Anterior cingulate cortex (tissue), 58 donors: ENCODE data around the gene PTCH2.
"Not testable (repeated sequence)": the region's sequence is repeated elsewhere in the genome, so short reads cannot be mapped to it uniquely, and the experiment has no call there.

Experiments used
- DNase-seq, 58 donors: peaks; one replicate each; lab custom pipeline; 2025; lab: John Stamatoyannopoulos, UW

The PTCH2 gene

DNA sequence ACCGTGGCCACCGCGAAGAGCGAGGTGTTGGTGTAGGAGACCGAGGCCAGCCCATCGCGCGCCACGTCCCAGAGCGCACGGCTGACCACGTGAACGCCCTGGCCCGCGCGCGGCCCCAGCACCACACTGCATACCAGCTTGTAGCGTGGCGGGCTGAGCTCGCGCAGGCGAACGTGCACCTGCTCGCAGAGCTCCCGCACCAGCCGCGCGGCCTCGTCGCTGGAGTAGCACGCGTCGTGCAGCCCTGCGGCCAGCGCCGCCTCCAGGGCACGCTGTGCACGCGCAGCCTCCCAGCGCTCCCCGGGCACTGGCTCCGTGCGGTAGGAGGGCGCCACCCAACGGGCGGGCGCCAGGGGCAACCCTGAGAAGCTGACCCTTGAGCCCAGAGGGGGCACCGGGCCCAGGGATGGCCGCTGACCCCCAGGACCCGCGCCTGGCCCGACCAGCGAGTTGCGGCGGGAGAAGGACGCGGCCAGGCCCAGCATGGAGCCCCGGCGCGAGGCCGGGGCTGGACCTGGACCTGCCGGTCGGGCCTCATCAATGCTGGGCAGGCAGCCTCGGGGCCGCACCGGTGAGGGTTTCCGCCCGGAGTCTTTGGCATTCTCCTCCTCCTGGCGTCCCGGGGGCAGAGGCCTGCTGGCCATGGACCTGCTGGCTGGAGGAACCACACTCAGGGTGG, 36.9 kb downstream of the PTCH2 start:
- DNase-seq: no peak

DNA sequence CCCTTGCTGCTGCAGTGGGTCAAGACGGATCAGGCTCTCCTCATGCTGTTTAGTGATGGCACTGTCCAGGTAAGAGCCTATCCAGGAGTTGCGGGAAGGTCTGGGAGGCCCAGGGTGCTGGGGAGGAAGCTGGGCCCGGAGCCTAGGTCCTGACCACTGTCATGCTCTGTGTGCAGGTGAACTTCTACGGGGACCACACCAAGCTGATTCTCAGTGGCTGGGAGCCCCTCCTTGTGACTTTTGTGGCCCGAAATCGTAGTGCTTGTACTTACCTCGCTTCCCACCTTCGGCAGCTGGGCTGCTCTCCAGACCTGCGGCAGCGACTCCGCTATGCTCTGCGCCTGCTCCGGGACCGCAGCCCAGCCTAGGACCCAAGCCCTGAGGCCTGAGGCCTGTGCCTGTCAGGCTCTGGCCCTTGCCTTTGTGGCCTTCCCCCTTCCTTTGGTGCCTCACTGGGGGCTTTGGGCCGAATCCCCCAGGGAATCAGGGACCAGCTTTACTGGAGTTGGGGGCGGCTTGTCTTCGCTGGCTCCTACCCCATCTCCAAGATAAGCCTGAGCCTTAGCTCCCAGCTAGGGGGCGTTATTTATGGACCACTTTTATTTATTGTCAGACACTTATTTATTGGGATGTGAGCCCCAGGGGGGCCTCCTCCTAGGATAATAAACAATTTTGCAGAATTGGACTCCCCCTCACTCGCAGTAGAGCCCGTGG, 37.6 kb downstream of the PTCH2 start:
- no peak for DNase-seq

DNA sequence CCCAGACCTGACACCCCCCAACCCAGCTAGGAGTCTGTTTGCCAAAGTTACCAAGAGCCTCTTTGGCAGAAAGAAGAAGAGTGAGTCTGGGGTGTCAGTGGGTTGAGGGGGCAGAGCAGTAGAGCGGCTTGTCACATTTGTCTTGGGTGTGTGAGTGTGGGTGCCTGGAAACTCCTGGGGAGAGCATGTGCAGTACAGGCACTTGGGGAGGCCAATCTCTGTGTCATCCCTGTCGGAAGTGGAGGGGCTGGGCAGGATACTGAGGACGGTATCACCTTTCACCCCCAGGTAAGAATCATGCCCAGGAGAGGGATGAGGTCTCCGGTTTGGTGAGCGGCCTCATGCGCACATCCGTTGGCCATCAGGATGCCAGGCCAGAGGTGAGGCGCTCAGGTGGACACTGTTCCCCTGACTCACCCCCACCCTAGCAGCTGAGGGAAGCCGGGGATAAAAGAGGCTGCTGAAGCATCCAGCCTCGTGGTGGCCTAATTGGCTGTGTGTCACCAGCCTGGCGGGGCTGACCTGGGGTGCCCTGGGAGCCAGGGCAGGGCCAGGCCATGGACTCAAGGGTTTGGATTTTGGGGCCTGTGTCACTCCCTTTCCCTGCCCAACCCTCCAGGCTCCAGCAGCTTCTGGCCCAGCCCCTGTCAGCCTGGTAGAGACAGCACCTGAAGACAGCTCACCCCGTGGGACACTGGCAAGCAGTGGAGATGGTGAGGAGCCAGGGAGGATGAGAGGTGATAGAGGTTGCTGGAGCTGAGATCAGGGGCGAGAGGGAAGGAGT, 39.5 kb downstream of the PTCH2 start:
- DNase-seq: no peak

DNA sequence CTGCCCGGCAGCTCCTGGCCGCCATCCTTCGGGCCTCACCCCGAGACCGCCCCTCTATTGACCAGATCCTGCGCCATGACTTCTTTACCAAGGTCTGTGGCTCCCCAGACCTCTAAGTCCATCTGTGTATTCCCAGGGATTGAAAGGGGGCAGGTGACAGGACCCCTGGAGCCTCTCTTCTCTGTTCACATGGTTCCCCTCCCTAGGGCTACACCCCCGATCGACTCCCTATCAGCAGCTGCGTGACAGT, 40.1 kb downstream of the PTCH2 start:
- DNase-seq: no peak

DNA sequence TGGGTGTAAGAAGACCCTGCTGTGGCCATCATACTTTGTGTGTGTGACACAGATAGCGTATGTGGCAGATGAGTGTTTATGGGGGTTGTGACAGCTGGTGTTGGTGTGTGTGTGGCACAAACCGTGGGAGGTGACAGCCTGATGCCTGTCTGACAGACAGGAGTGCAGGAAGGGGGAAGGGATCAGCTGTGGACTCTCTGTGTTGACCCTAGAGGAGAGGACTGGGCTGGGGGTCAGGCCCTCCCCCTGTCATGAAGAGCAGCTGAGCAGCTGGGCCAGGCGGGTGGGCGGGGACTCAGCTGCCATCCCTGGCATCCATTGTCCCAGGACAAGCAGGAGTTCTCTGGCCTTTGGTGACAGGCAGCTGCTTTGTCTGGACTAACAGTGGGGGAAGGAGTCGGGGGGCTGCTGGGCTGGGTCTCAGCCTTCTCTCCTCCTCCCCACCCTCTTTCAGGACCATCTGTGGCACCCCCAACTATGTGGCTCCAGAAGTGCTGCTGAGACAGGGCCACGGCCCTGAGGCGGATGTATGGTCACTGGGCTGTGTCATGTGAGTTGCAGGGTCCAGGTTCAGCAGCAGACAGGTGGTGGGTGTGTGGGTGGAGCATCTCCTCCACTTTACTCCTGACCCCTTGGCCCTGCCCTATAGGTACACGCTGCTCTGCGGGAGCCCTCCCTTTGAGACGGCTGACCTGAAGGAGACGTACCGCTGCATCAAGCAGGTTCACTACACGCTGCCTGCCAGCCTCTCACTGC, 40.6 kb downstream of the PTCH2 start:
- DNase-seq: peak in 23 of 58 donors; percentile 17 to 75 (median 51)

DNA sequence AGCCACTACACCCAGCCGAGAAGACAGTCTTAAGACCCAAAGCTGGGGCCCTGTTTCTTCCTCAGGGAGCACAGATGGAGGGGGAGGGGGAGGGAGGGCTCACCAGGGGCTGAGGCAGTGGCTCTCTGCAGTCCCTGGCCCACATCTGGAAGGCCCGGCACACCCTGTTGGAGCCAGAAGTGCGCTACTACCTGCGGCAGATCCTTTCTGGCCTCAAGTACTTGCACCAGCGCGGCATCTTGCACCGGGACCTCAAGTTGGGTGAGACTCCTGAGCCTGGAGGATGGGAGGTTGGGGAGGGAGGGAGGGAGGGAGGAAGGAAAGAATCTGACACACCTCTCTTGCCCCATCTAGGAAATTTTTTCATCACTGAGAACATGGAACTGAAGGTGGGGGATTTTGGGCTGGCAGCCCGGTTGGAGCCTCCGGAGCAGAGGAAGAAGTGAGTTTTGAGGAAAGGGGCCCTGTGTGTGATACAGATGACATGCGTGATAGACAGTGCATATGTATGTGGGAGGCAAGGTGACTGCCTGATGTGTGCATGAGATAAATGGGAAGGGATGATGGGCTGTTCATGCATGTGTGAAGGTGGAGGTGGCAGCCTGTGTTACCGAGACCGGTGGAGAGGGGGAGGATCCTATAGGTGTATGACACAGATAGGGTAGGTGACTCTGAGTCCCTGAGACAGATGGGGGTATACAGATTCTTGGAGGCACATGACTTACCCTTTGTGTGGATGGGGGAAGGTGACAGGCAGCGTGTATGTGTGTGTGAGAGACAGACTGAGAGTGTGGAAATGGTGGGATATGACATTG, 41.4 kb downstream of the PTCH2 start:
- peak in 1 of 58 donors; percentile 62 for DNase-seq

DNA sequence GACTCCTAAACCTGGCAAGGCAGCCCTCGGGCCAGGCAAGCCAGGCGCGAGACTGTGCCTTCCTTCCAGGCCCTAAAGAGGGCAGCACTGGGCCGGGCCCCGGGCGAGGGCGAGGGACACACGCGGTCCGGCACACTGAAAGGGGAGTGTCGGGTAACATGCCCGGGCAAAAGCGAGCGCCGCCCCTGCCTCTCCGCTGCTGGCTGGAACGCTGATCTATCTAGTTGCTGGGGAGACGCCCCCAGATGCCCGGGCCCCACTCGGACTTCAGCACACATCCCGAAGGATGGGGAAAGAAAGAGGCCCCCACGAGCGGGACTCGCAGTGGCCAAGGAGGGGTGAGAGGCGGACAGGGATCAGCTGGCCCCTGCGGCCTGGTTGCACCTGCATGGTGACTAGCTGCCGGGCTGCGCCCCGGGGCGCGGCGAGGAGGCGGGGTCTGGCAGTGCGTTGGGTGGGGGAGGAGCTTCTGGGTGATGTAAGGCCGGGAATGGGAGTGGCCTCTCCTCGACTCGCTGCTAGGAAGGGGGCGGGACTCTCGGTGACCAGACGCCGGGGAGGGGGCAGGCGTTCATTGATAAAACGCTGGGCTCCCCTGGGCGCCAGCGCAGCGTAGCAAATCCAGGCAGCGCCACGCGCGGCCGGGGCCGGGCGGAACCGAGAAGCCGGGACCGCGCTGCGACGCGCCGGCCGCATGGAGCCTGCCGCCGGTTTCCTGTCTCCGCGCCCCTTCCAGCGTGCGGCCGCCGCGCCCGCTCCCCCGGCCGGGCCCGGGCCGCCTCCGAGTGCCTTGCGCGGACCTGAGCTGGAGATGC, 43.1 kb downstream of the PTCH2 start, which contains the start of gene PLK3:
TSS of gene PLK3 (plus strand) at position 608 of the 815 bp plus-strand sequence. CDS start at position 695, 87 bp downstream.
- DNase-seq: peak; percentile 88 to 99 (median 98)

DNA sequence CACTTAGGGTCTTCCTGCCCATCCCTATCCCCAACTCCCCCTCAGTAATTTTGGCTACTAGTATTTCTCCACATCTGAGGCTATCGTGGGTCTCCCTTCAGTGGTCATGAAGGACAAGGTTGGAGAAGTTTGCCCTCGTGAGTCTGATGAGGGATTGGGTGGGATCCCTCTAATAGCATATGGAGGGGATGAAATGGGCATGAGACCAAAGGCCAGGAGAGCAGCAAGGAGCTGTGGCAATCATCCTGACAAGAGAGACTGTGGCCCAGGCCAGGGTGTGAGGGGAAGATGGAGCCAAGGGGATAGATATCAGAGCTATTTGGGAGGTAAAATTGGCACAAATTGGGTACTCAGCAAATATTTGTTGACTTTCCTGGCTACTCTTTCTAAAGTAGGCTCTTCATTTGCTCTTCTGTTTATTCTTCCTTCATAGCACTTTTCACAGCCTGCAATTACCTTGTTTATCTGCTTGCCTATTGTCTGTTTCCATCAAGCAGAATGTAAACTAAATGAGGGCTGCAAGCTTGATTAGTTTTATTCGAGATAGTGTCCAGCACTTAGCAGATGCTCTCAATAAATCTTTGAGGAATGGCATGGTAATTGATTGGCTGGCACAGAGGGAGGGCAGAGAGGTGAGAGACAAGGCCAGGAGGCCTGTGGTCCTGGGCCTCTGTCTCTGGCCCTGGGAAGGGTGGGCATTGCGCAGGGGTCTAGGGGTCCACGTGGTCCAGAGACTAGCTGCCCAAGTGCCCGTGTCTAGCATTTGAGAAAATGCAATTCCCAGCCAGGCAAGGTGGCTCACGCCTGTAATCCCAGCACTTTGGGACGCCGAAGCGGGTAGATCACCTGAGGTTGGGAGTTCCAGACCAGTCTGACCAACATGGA, 44.3 kb downstream of the PTCH2 start:
- DNase-seq: no peak

DNA sequence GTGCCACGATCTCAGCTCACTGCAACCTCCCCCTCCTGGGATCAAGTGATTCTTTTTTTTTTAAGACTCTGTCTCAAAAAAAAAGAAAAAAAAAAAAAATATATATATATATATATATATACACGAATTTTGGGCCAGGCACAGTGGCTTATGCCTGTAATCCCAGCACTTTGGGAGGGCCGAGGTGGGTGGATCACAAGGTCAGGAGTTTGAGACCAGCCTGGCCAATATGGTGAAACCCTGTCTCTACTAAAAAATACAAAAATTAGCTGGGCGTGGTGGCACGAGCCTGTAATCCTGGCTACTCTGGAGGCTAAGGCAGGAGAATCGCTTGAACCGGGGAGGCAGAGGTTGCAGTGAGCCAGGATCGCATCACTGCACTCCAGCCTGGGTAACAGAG, 45.2 kb downstream of the PTCH2 start:
- DNase-seq: not testable (repeated sequence)

DNA sequence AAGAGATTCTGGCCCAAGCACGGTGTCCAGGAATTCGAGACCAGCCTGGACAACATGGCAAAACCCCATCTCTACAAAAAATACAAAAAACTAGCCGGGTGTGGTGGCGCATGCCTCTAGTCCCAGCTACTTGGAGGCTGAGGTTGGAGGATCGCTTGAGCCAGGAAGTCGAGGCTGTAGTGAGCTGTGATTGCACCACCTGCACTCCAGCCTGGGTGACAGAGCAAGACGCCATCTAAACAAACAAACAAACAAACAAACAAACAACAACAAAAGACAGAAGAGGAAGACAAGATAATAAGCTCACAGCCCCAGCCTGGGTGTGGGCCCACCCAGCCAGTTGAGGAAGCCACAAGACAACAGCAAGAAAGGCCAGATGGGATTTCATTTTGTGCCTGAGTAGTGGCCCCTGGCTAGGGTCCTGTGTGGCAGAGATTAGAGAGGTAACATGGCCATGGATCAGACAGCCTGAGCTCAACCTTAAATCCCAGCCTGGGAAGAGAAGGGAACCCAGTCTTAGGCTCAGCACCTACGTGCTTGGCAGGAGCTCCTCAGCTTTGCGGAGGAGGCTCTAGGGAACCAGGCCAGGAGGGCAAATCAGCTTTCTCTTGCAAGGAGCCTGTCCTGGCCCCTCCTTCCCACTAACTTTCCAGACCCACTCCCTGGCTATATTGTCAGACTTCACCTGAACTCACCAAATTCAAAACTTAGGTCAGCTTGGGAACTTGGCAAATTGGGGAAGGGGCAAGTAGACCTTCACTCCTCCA, 50.1 kb downstream of the PTCH2 start:
- DNase-seq: no peak

DNA sequence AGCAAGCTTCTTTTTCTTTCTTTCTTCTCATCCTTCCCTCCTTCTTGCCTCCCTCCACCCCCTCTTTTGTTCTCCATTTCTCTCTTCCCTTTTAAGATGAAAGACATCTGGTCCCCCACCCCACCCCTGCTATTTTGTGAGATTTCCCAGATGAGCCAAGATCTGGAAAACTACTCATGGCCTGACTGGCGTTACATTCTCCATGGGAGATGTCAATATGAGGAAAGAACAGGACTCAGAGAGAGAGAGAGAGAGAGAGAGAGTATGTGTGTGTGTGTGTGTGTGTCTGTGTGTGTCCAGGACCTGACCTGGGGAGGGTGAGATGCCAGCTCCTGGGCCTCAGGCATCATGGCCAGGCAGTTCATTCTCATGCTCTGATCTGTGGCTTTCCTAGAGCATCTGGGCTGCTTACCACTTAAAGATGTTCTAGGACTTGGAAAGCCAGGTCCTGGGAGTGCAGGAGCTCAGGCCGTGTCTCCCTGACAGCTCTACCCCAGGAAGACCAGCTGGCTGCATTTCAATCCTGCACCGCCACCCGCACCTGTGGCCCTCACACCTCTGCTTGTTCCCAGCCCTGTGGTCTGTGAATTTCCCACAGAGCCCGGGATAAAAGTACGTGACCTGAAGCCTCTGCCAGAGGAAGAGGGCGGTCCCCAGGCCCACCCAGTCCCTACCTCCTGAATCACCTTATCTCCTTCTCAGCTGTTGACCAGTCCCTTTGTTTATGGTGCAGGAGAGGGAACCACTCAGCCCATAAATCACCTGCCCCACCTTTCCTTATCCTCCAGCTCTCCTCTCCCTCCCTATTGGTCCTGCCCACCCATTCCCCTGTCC, 51.9 kb downstream of the PTCH2 start:
- DNase-seq: no peak

DNA sequence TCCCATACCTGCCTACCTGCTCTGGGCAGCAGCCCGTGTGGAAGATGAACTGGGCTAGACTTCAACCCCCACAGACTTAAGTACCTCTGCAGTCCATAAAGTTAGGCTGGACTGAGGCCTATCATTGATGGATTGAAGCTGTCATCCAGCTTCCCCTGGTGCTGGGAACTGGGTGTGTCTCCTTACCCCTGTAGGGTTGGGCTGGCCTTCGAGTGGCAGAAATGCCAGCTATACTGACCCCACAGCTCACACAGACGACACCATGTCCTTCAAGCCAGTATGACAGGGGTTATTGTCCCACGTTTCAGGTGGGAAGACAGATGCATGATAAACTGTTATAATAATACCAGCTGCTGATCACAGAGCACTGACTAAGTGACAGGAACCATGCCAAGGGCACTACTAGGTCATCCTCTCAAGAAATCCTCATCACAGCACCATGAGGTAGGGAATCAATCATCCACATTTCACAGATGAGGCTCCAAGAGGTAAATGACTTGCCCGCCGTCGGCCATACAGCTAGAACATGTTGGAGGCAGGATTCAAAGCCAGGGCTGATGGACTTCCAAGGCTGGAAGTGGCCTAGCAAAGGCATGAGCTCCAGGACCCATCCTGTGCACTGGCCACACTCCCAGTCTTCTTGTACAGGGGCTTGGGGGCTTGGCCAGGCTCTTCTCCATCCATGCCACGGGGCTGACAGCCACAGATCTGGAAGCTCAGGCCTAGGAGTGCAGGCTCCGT, 54.8 kb downstream of the PTCH2 start, which contains the start of gene BEST4:
TSS of gene BEST4 (minus strand) at position 51 of the 741 bp plus-strand sequence. CDS start 465 bp downstream, outside the sequence.
- no peak for DNase-seq

DNA sequence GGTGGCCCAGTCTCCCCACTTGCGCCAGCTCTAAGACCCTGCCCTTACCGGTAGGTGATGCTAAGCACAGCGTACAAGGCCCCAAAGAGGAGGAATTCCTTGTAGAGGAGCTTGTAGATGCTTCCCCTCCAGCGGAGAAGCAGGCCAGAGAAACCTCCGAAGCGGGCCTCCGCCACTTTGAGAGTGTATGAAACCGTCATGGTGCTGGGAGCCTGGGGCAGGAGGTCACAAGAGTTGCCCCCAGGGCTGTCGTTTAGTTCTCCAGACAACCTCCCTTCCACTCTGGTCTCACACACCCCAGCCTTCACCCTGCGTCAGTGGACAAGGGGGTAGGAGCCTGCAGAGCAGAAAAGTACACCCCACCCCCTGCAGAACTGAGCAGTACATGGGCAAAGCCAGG, 55.5 kb downstream of the PTCH2 start:
- DNase-seq: no peak

DNA sequence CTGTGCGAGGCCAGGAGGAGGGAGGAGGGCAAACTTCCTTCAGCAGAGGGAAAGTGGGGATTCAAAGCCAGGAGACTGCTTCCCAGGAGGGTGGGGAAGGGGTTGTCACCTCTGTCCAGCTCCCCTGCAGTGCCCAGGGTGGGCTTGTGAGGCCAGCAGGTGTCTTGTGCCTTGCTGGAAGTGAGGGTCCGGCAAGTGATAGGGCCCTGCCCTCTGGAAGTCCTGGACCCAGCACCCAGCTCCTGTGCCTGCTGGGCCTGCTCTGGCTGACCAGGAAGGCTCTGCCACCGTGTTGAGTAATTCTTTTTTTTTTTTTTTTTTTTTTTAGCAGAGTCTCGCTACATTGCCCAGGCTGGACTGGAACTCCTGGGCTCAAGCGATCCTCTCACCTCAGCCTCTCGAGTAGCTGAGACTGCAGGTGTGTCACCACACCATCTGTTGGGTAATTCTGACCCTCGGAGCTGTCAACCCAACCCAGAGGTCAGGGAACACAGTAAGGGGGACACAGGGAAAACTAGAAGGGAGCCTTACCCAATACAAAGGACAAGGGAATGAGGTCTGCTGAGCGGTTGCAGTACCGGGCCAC, 56.1 kb downstream of the PTCH2 start:
- no peak for DNase-seq
